Measurements from ENCODE around the gene FAS. TPM values are rescaled to one million over a fixed set of nuclear protein-coding genes. Genes with fewer than 3 reads are reported as not detected.

The FAS gene
- total RNA-seq, 4 donors from 2014 or later, result 10.0 to 27.2 (median 23.6) TPM

DNA sequence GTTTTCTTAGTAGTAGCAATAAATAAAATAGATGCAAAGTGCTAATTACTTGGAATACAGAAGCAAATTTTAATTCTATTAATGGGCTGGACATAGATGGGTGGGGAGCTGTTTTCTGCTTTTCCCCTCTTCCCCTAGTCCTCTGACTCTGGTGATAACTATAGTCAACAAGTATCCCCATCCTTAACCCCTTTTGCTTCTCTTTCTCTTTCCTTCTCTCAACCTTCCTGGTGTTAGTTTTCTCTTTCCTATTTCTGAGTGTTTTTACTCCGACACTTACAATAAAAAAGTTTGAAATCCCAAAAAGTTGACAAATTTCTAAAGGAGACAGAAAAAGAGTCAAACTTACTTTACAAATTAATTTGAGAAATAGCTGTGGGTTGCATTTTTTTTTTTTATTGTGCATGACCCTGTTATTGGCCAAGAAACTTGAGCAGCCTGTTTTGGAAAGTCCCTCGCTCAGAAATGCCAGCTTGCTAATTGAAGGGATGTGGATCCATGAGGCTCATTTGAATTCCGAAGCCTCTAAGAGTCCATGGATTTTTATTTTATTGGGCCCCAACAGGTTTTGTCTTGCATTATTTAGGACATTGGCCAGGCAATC, 2.4 kb downstream of the FAS start:
- TF ChIP-seq, protein P1, sequence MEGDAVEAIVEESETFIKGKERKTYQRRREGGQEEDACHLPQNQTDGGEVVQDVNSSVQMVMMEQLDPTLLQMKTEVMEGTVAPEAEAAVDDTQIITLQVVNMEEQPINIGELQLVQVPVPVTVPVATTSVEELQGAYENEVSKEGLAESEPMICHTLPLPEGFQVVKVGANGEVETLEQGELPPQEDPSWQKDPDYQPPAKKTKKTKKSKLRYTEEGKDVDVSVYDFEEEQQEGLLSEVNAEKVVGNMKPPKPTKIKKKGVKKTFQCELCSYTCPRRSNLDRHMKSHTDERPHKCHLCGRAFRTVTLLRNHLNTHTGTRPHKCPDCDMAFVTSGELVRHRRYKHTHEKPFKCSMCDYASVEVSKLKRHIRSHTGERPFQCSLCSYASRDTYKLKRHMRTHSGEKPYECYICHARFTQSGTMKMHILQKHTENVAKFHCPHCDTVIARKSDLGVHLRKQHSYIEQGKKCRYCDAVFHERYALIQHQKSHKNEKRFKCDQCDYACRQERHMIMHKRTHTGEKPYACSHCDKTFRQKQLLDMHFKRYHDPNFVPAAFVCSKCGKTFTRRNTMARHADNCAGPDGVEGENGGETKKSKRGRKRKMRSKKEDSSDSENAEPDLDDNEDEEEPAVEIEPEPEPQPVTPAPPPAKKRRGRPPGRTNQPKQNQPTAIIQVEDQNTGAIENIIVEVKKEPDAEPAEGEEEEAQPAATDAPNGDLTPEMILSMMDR (IDR thresholded peaks at IDR 0.05; ENCODE audit: low read depth), result no peak

DNA sequence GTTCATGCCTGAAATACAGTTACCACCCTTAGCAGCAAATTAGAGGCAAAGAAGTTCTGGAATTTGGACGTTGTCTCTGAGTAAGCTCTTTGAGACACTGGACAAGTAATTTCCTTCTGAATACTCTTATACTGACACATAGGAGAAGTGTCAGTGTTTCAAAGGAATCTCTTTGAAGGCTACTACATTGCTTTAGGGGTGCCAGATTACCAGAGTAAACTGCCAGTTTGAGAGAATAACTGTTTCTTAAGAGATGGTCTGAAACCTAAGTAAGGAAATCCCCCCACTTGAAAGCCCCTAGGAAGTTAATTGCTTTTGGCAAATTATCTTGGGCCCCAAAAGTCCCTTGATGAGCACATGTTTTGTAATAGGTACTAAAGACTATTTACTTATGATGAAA, 3.4 kb downstream of the FAS start:
- TF ChIP-seq, protein P1 (IDR thresholded peaks at IDR 0.05; ENCODE audit: low read depth), result no peak

- TF ChIP-seq, protein P1 (IDR thresholded peaks at IDR 0.05; ENCODE audit: low read depth), result no peak
Observed at GRCh38 chr10:88995156-88995876, 4.7 kb downstream of the FAS start.

DNA sequence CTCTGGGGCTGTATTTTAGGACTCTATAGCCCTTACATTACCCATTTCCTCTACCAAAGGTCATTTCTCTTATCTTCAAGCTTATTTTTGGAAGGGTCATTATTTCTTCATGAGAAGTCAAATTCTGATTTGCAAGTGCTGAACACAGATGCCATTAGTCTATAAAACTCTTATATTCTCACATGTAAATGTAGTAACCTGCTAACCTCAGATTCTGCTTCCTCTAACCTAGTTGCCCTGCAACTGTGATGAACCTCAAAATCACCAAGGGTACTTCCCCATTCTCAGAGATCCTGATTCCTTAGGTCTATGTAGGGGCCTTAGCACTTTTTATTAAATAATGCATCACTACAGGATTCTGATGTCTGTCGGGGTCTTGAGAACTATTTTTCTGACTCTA, 6.3 kb downstream of the FAS start:
- TF ChIP-seq, protein P1 (IDR thresholded peaks at IDR 0.05; ENCODE audit: low read depth), result no peak

DNA sequence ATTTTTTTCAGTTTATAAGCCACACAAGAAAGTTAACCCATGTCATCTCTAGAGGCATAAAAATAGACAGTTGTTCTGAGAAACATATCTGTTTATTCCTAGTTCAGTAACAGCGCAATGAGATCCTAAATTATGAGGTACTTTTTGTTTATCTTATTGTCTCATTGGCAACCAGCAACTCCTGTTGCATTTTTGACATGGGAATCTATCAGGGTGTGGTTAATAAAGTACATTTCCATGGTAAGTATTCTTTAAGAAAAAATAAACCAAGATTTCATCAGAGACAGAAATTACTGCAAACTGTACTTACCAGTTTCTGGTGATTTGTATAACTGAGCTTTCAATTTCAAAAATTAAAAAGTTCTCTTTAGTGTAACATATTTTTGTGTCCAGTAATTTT, 9.0 kb downstream of the FAS start:
- TF ChIP-seq, protein P1 (IDR thresholded peaks at IDR 0.05; ENCODE audit: low read depth), result no peak

DNA sequence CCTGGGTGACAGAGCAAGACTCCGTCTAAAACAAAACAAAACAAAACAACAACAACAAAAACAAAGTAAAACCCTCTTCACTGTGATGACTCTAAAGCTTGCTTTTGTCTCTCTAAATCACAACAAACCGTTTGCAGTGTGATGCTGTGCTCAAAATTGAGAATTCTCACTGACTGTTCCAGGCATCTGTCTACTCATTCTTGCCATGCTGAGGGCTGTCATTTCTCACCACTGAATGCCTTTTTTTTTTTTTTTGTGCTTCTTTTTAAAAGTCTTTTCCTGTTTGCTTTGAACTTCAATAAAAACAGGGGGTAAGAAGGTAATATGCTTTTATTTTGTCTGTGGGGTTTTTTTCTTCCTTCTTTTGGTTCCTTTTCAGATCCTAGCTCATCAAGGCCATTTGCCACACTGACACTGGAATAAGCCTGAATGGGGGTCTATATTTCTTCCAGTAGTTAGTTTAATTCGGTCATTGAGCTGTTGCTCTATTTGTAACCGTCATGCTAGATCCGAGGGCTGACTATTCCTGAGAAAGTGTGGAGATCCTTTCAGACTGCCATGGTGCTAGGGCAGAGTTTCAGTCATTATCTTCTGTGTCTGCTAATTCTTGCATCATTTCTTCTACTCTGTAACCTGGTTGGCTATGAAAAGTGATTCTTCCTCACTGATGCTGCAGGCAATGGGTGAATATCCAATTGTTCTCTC, 10.6 kb downstream of the FAS start:
- TF ChIP-seq, protein P1 (IDR thresholded peaks at IDR 0.05; ENCODE audit: low read depth), result no peak

DNA sequence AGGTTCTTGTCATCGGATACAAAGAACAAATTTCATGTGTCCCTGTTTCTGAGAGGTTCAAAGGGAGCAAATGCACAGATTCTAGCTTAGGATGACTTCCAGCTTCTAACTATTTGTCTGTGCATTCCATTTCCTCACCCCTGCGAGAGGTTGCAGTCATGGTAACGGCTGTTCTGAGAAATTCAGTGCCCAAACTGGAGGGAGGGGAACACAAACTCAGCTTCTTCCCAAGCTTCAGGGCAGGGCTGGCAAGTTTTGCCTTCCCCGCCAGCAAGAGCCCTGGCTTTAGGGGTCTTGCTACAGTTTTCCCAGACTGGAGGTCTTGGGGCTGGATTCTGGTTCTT, 11.1 kb downstream of the FAS start:
- TF ChIP-seq, protein P1 (IDR thresholded peaks at IDR 0.05; ENCODE audit: low read depth), result no peak
